NCI-H2107 (cell line): ENCODE data around the gene B3GNT9.

Source experiments
- DNase-seq: peaks from one replicate; lab custom pipeline; 2025; lab: John Stamatoyannopoulos, UW

The B3GNT9 gene

GRCh38 chr16:67184995-67185650 lies 34.3 kb upstream of the B3GNT9 start:
- DNase-seq, result peak; percentile 68

GRCh38 chr16:67184453-67184994 lies 33.7 kb upstream of the B3GNT9 start:
- no peak for DNase-seq

GRCh38 chr16:67183627-67184452 lies 33.0 kb upstream of the B3GNT9 start, which contains the start of gene MATCAP1:
MATCAP1 (minus strand) TSS chr16:67183963; CDS start chr16:67180610, 3,353 bp downstream.
- DNase-seq, result peak; percentile 92

- no peak for DNase-seq
Measured at GRCh38 chr16:67183284-67183626, 32.5 kb upstream of the B3GNT9 start.

- no peak for DNase-seq
Measured at GRCh38 chr16:67182288-67182687, 31.5 kb upstream of the B3GNT9 start.

GRCh38 chr16:67181346-67181745 lies 30.5 kb upstream of the B3GNT9 start:
- DNase-seq, result no peak

- DNase-seq, result no peak
Measured at GRCh38 chr16:67180166-67180565, 29.4 kb upstream of the B3GNT9 start.

GRCh38 chr16:67179421-67180080 lies 28.8 kb upstream of the B3GNT9 start:
- no peak for DNase-seq

- DNase-seq, result peak; percentile 89
Measured at GRCh38 chr16:67177743-67178699, 27.2 kb upstream of the B3GNT9 start.

- no peak for DNase-seq
Measured at GRCh38 chr16:67176662-67177061, 25.9 kb upstream of the B3GNT9 start.

GRCh38 chr16:67174706-67175231 lies 24.0 kb upstream of the B3GNT9 start:
- DNase-seq, result no peak

GRCh38 chr16:67173808-67174705 lies 23.3 kb upstream of the B3GNT9 start:
- DNase-seq, result peak; percentile 77

- no peak for DNase-seq
Measured at GRCh38 chr16:67173323-67173722, 22.5 kb upstream of the B3GNT9 start.

GRCh38 chr16:67170949-67171649 lies 20.3 kb upstream of the B3GNT9 start:
- no peak for DNase-seq

GRCh38 chr16:67170168-67170948 lies 19.6 kb upstream of the B3GNT9 start, which contains the start of gene NOL3:
NOL3 (plus strand) TSS chr16:67170538.
- peak; percentile 52 for DNase-seq

GRCh38 chr16:67169642-67170167 lies 18.9 kb upstream of the B3GNT9 start:
- no peak for DNase-seq

- DNase-seq, result no peak
Measured at GRCh38 chr16:67169011-67169451, 18.2 kb upstream of the B3GNT9 start.

GRCh38 chr16:67167588-67167987 lies 16.8 kb upstream of the B3GNT9 start:
- no peak for DNase-seq
